Uterus (tissue), 2 donors: ENCODE results near the gene MYCN.

ENCODE experiments used
- POLR2A ChIP-seq, 2 donors: fragments of 450-650 bp; IDR thresholded peaks; one replicate each; pipeline ENCODE4 v1.6.1; 2016; ENCODE audit warnings: antibody characterized with exemption in 2 of 2, mild to moderate bottlenecking in 1 of 2, moderate library complexity in 1 of 2
- TF ChIP-seq, protein P1 (sequence below), 4 experiments: fragments of 200-600 bp in 2 of 4; fragments of 450-650 bp in 2 of 4; sonication (generic) in 2 of 4; IDR thresholded peaks; one replicate each; pipeline ENCODE4 v1.5.1; 2016 to 2019; ENCODE audit warnings: antibody characterized with exemption in 4 of 4, mild to moderate bottlenecking in 2 of 4, moderate library complexity in 1 of 4

- TF ChIP-seq, protein P1, sequence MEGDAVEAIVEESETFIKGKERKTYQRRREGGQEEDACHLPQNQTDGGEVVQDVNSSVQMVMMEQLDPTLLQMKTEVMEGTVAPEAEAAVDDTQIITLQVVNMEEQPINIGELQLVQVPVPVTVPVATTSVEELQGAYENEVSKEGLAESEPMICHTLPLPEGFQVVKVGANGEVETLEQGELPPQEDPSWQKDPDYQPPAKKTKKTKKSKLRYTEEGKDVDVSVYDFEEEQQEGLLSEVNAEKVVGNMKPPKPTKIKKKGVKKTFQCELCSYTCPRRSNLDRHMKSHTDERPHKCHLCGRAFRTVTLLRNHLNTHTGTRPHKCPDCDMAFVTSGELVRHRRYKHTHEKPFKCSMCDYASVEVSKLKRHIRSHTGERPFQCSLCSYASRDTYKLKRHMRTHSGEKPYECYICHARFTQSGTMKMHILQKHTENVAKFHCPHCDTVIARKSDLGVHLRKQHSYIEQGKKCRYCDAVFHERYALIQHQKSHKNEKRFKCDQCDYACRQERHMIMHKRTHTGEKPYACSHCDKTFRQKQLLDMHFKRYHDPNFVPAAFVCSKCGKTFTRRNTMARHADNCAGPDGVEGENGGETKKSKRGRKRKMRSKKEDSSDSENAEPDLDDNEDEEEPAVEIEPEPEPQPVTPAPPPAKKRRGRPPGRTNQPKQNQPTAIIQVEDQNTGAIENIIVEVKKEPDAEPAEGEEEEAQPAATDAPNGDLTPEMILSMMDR (IDR thresholded peaks at IDR 0.05): no peak
- TF ChIP-seq POLR2A (IDR thresholded peaks at IDR 0.05): no peak
Observed at GRCh38 chr2:15899327-15899612, 41.1 kb upstream of the MYCN start.
